NCI-H524 treated with DMSO at 0.1 percent for 48 hours (cell line): ENCODE data around the gene ADGRD1.

Experiments used
- DNase-seq: peaks from one replicate; lab custom pipeline; 2025; lab: John Stamatoyannopoulos, UW

Gene ADGRD1

GRCh38 chr12:131025234-131025633 lies 71.5 kb downstream of the ADGRD1 start:
- no peak for DNase-seq

GRCh38 chr12:131025939-131026702 lies 72.4 kb downstream of the ADGRD1 start:
- no peak for DNase-seq

- DNase-seq = no peak
Measured at GRCh38 chr12:131026754-131027153, 73.0 kb downstream of the ADGRD1 start.

- DNase-seq = no peak
Measured at GRCh38 chr12:131027264-131027663, 73.6 kb downstream of the ADGRD1 start.

GRCh38 chr12:131027876-131028586 lies 74.3 kb downstream of the ADGRD1 start:
- DNase-seq = no peak

GRCh38 chr12:131028587-131029338 lies 75.1 kb downstream of the ADGRD1 start:
- no peak for DNase-seq

GRCh38 chr12:131030472-131031328 lies 77.0 kb downstream of the ADGRD1 start:
- DNase-seq = no peak

- DNase-seq = no peak
Measured at GRCh38 chr12:131032082-131032750, 78.5 kb downstream of the ADGRD1 start.

GRCh38 chr12:131033486-131033885 lies 79.8 kb downstream of the ADGRD1 start:
- DNase-seq = no peak

- DNase-seq = no peak
Measured at GRCh38 chr12:131033886-131034482, 80.3 kb downstream of the ADGRD1 start.

GRCh38 chr12:131034631-131035244 lies 81.0 kb downstream of the ADGRD1 start:
- no peak for DNase-seq

GRCh38 chr12:131035245-131035681 lies 81.6 kb downstream of the ADGRD1 start:
- DNase-seq = no peak

GRCh38 chr12:131038159-131038558 lies 84.5 kb downstream of the ADGRD1 start:
- no peak for DNase-seq

GRCh38 chr12:131038961-131039950 lies 85.5 kb downstream of the ADGRD1 start:
- no peak for DNase-seq

GRCh38 chr12:131040491-131040890 lies 86.8 kb downstream of the ADGRD1 start:
- DNase-seq = no peak

GRCh38 chr12:131041216-131041967 lies 87.7 kb downstream of the ADGRD1 start:
- no peak for DNase-seq

- DNase-seq = no peak
Measured at GRCh38 chr12:131041968-131042833, 88.5 kb downstream of the ADGRD1 start.
